ENCODE data around the gene BACH2.

DNA sequence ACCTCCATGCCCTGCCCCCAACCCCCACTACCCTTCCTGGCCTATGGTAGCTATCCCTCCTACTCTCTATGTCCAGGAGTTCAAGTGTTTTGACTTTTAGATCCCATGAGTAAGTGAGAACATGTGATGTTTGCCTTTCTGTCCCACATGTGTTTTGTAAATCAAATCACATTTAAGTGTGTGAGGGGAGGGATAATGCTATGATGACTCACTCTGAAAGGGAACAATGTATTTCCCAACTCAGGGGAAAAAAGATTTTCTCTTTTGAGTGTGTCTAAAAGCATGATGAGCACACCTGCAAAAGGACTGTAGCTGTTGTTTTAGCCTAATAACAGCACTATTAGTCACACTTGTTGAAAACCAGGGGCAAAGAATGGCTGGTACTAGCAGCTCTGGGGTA, 208.6 kb downstream of the BACH2 start:
- no peak for TF ChIP-seq POLR2A (IDR thresholded peaks at IDR 0.05; ENCODE audit: control extremely low read depth in 1 of 2, low read depth in 2 of 2, low read length in 2 of 2)
- TF ChIP-seq ASH2L (IDR thresholded peaks at IDR 0.05; ENCODE audit: low read length): no peak
